ENCODE measurements around the gene A1CF.

DNA sequence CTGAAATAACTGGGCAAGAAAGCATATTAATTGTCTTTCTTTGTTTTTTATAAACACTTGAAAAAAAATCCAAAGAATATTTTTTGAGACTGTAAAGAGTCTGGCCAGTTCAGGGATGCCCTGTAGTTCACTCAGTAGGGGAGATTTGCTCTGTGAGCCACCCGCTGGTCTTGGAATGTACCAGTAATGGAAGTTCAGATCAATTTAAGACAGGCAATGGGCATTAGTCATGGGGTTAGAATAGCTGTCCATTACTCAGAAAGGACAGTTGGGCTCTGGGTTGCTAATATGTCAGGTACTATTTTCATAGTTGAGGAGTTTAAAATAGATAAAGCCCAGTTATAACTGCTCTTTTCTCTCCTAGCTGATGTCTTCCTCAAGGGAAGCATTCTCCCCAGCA, 38.7 kb downstream of the A1CF start:
- TF ChIP-seq CTCF (IDR thresholded peaks at IDR 0.05; ENCODE audit: borderline replicate concordance, extremely low read depth, low read length, poor library complexity, severe bottlenecking) (no peak), EZH2 (IDR thresholded peaks at IDR 0.05; ENCODE audit: borderline replicate concordance, low read depth, low read length, severe bottlenecking) (no peak)

All from DND-41 (cell line).